WTC11 (cell line): ENCODE data around the gene NLRP6. TPM values are rescaled to one million over a fixed set of nuclear protein-coding genes. Genes with fewer than 3 reads are reported as not detected.

Experiments
- ATAC-seq: fragments of 200-7000 bp; cut with Tn5 transposase; 2 replicates; pipeline ENCODE4 v1.10.0; 2021; ENCODE audit warnings: mild to moderate bottlenecking, moderate library complexity
- CTCF ChIA-PET: fragments of 300-600 bp; sonication (Branson Sonifier 250); formaldehyde crosslinking; loops from one replicate; lab custom pipeline; 2021; ENCODE audit warnings: antibody characterized with exemption; lab: Charles Lee
- POLR2A ChIA-PET: fragments of 350-600 bp; sonication (Branson Sonifier 250); formaldehyde crosslinking; loops from one replicate; lab custom pipeline; 2021; ENCODE audit warnings: antibody characterized with exemption; lab: Charles Lee
- DNase-seq: peaks from one replicate; pipeline ENCODE4 v3.0.0; 2021; ENCODE audit warnings: low spot score
- H3K27ac Mint-ChIP-seq: 2 replicates; pipeline ENCODE4 v1.8.0; 2021; ENCODE audit warnings: mixed read lengths
- H3K27me3 Mint-ChIP-seq: 2 replicates; pipeline ENCODE4 v1.8.0; 2021; ENCODE audit warnings: low read depth, mild to moderate bottlenecking, moderate library complexity, mixed read lengths
- H3K36me3 Mint-ChIP-seq: 2 replicates; pipeline ENCODE4 v1.8.0; 2021; ENCODE audit warnings: mixed read lengths
- H3K4me1 Mint-ChIP-seq: 2 replicates; pipeline ENCODE4 v1.8.0; 2022; ENCODE audit warnings: mixed read lengths
- H3K4me3 Mint-ChIP-seq: 2 replicates; pipeline ENCODE4 v1.8.0; 2021; ENCODE audit warnings: mild to moderate bottlenecking, moderate library complexity, mixed read lengths
- H3K9me3 Mint-ChIP-seq: 2 replicates; pipeline ENCODE4 v1.8.0; 2021; ENCODE audit warnings: mixed read lengths
- ATF2 ChIP-seq: sonication (generic); formaldehyde crosslinking; IDR thresholded peaks from 2 replicates; pipeline ENCODE4 v1.8.1; 2022; ENCODE audit warnings: low read depth, missing genetic modification reagents, borderline replicate concordance
- ATF3 ChIP-seq: sonication (generic); formaldehyde crosslinking; conservative IDR thresholded peaks from 2 replicates; pipeline ENCODE4 v1.8.1; 2022; ENCODE audit warnings: mild to moderate bottlenecking, missing genetic modification reagents
- CDX4 ChIP-seq: fragments of 250-450 bp; sonication (Bioruptor Pico); IDR thresholded peaks from 2 replicates; pipeline ENCODE4 v1.9.0; 2021; ENCODE audit warnings: moderate library complexity, mild to moderate bottlenecking, inconsistent platforms, borderline replicate concordance
- ELF4 ChIP-seq: sonication (generic); formaldehyde crosslinking; IDR thresholded peaks from 2 replicates; pipeline ENCODE4 v1.8.1; 2022; ENCODE audit warnings: low read depth, mild to moderate bottlenecking, moderate library complexity, missing genetic modification reagents
- FOXK1 ChIP-seq: sonication (generic); formaldehyde crosslinking; IDR thresholded peaks from 2 replicates; pipeline ENCODE4 v1.8.0; 2022; ENCODE audit warnings: mild to moderate bottlenecking, moderate library complexity, missing genetic modification reagents
- GABPB1 ChIP-seq: sonication (generic); formaldehyde crosslinking; IDR thresholded peaks from 2 replicates; pipeline ENCODE4 v1.8.1; 2023; ENCODE audit warnings: mild to moderate bottlenecking, missing genetic modification reagents
- GRHL2 ChIP-seq: fragments of 250-450 bp; sonication (Bioruptor Pico); IDR thresholded peaks from 2 replicates; pipeline ENCODE4 v1.8.0; 2022; ENCODE audit warnings: mild to moderate bottlenecking, moderate library complexity; ENCODE audit not compliant: insufficient replicate concordance, severe bottlenecking
- IRF2 ChIP-seq: sonication (generic); formaldehyde crosslinking; IDR thresholded peaks from 2 replicates; pipeline ENCODE4 v1.8.0; 2022; ENCODE audit warnings: low read depth, missing genetic modification reagents, borderline replicate concordance
- MAX ChIP-seq: sonication (generic); formaldehyde crosslinking; IDR thresholded peaks from 2 replicates; pipeline ENCODE4 v1.8.0; 2022; ENCODE audit warnings: mild to moderate bottlenecking, missing genetic modification reagents
- MXD4 ChIP-seq: fragments of 250-450 bp; sonication (Bioruptor Pico); IDR thresholded peaks from 2 replicates; pipeline ENCODE4 v1.8.0; 2021; ENCODE audit warnings: mild to moderate bottlenecking, moderate library complexity, borderline replicate concordance
- NR2C2 ChIP-seq: sonication (generic); formaldehyde crosslinking; IDR thresholded peaks from 2 replicates; pipeline ENCODE4 v1.8.0; 2022; ENCODE audit warnings: mild to moderate bottlenecking, missing genetic modification reagents
- OVOL2 ChIP-seq: fragments of 250-450 bp; sonication (Bioruptor Pico); IDR thresholded peaks from 2 replicates; pipeline ENCODE4 v1.9.0; 2021; ENCODE audit warnings: mild to moderate bottlenecking, borderline replicate concordance
- PRRX2 ChIP-seq: fragments of 250-450 bp; sonication (Bioruptor Pico); IDR thresholded peaks from 2 replicates; pipeline ENCODE4 v1.8.0; 2021; ENCODE audit warnings: mild to moderate bottlenecking
- RORB ChIP-seq: fragments of 250-450 bp; sonication (Bioruptor Pico); IDR thresholded peaks from 2 replicates; pipeline ENCODE4 v1.9.0; 2021; ENCODE audit warnings: mild to moderate bottlenecking
- SMAD4 ChIP-seq: sonication (generic); formaldehyde crosslinking; IDR thresholded peaks from 2 replicates; pipeline ENCODE4 v1.8.0; 2022; ENCODE audit warnings: mild to moderate bottlenecking, missing genetic modification reagents
- SP1 ChIP-seq: sonication (generic); formaldehyde crosslinking; conservative IDR thresholded peaks from 2 replicates; pipeline ENCODE4 v1.8.1; 2022; ENCODE audit warnings: missing genetic modification reagents
- TCF7 ChIP-seq: sonication (generic); formaldehyde crosslinking; IDR thresholded peaks from 2 replicates; pipeline ENCODE4 v1.8.0; 2022; ENCODE audit warnings: mild to moderate bottlenecking, low read depth, missing genetic modification reagents, moderate library complexity
- TEAD1 ChIP-seq: sonication (generic); formaldehyde crosslinking; IDR thresholded peaks from 2 replicates; pipeline ENCODE4 v1.8.0; 2022; ENCODE audit warnings: mild to moderate bottlenecking, missing genetic modification reagents
- TP53 ChIP-seq: sonication (generic); formaldehyde crosslinking; IDR thresholded peaks from 2 replicates; pipeline ENCODE4 v1.8.1; 2023; ENCODE audit warnings: mild to moderate bottlenecking, missing genetic modification reagents
- USF1 ChIP-seq: sonication (generic); formaldehyde crosslinking; IDR thresholded peaks from 2 replicates; pipeline ENCODE4 v1.8.0; 2022; ENCODE audit warnings: mild to moderate bottlenecking, missing genetic modification reagents
- USF2 ChIP-seq: sonication (generic); formaldehyde crosslinking; IDR thresholded peaks from 2 replicates; pipeline ENCODE4 v1.8.1; 2023; ENCODE audit warnings: mild to moderate bottlenecking, missing genetic modification reagents, moderate library complexity
- ZBTB21 ChIP-seq: sonication (generic); formaldehyde crosslinking; IDR thresholded peaks from 2 replicates; pipeline ENCODE4 v1.8.1; 2023; ENCODE audit warnings: mild to moderate bottlenecking, missing genetic modification reagents, borderline replicate concordance
- ZNF232 ChIP-seq: sonication (generic); formaldehyde crosslinking; IDR thresholded peaks from 2 replicates; pipeline ENCODE4 v1.8.0; 2022; ENCODE audit warnings: mild to moderate bottlenecking, missing genetic modification reagents
- ZNF263 ChIP-seq: sonication (generic); formaldehyde crosslinking; IDR thresholded peaks from 2 replicates; pipeline ENCODE4 v1.8.1; 2022; ENCODE audit warnings: low read depth, mild to moderate bottlenecking, moderate library complexity, missing genetic modification reagents
- ZNF423 ChIP-seq: fragments of 250-450 bp; sonication (Bioruptor Pico); IDR thresholded peaks from 2 replicates; pipeline ENCODE4 v2.1.2; 2022; ENCODE audit warnings: mild to moderate bottlenecking, moderate library complexity
- ZNF671 ChIP-seq: fragments of 250-450 bp; sonication (Bioruptor Pico); IDR thresholded peaks from 2 replicates; pipeline ENCODE4 v1.8.0; 2021; ENCODE audit warnings: mild to moderate bottlenecking
- total RNA-seq: library from RNA; stranded (reverse); gene quantifications from 3 replicates; pipeline ENCODE4 v1.2.3, GENCODE V29; 2021
- TF ChIP-seq, protein P1 (sequence below): sonication (generic); formaldehyde crosslinking; IDR thresholded peaks from 2 replicates; pipeline ENCODE4 v1.8.1; 2023; ENCODE audit warnings: mild to moderate bottlenecking, missing genetic modification reagents
- TF ChIP-seq, protein P2 (sequence below): sonication (generic); formaldehyde crosslinking; IDR thresholded peaks from 2 replicates; pipeline ENCODE4 v1.8.1; 2022; ENCODE audit warnings: mild to moderate bottlenecking, missing genetic modification reagents, moderate library complexity, borderline replicate concordance

NLRP6 gene
- total RNA-seq, 1 experiment from 2014 or later, result 0.09 TPM

GRCh38 chr11:329886-330253 lies 51.7 kb downstream of the NLRP6 start:
- peaks cover 51% of the 10 kb centered on the region for H3K4me1 Mint-ChIP-seq
- ChIA-PET POLR2A (interaction anchor here (1.0 to 1.2 kb wide), 2 partner anchors 10 to 26 kb away, joined by 3 to 4 read pairs; no protein-coding TSS in a partner anchor), CTCF (interaction anchor here (1.2 to 2.1 kb wide), 4 partner anchors 10 to 79 kb away, joined by 3 to 10 read pairs (median 4); no protein-coding TSS in a partner anchor)
- peaks cover 10% of the 10 kb centered on the region for H3K27me3 Mint-ChIP-seq
- H3K36me3 Mint-ChIP-seq, result peaks cover 30% of the 10 kb centered on the region
- ATAC-seq (no peak), DNase-seq (no peak)
- TF ChIP-seq NR2C2 (CRISPR knock-in tag) (no peak), ZBTB21 (no peak), SMAD4 (CRISPR knock-in tag) (no peak), PRRX2 (no peak), IRF2 (no peak), RORB (CRISPR knock-in tag) (no peak), MAX (CRISPR knock-in tag) (no peak), USF2 (no peak), ATF3 (CRISPR knock-in tag) (no peak), TCF7 (CRISPR knock-in tag) (no peak), TEAD1 (no peak), MXD4 (CRISPR knock-in tag) (no peak), ZNF232 (no peak), ZNF263 (CRISPR knock-in tag) (no peak), OVOL2 (CRISPR knock-in tag) (no peak)
- TF ChIP-seq, protein P1, sequence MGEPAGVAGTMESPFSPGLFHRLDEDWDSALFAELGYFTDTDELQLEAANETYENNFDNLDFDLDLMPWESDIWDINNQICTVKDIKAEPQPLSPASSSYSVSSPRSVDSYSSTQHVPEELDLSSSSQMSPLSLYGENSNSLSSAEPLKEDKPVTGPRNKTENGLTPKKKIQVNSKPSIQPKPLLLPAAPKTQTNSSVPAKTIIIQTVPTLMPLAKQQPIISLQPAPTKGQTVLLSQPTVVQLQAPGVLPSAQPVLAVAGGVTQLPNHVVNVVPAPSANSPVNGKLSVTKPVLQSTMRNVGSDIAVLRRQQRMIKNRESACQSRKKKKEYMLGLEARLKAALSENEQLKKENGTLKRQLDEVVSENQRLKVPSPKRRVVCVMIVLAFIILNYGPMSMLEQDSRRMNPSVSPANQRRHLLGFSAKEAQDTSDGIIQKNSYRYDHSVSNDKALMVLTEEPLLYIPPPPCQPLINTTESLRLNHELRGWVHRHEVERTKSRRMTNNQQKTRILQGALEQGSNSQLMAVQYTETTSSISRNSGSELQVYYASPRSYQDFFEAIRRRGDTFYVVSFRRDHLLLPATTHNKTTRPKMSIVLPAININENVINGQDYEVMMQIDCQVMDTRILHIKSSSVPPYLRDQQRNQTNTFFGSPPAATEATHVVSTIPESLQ (CRISPR knock-in tag), result no peak
- H3K27ac Mint-ChIP-seq, result peak overlapping the region; percentile 70; the same call in 1 of the 2 replicates
- H3K4me3 Mint-ChIP-seq, result no peak overlapping the region
- peaks cover 30% of the 10 kb centered on the region for H3K9me3 Mint-ChIP-seq

DNA sequence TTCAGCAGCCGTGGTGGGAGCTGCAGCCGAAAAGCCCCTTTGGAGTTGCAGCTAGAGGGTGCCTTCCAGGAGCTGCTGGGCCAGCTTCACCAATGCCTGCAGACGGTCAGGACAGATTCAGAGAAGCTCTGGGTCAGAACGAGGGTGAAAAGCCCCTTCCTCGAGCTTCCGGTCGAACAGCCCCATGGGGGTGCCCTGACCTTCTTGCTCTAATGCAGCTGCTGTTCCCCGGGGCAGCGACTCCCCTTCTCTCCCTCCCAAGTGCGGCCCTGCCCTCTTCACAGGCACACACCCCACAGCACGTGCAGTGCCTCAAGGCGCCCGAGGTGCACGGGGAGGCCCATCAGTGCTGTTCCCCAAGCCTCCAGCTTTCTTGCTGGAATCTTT lies 52.1 kb downstream of the NLRP6 start:
- peaks cover 10% of the 10 kb centered on the region for H3K27me3 Mint-ChIP-seq
- H3K36me3 Mint-ChIP-seq, result peaks cover 30% of the 10 kb centered on the region
- ChIA-PET POLR2A (interaction anchor here (1.0 to 1.4 kb wide), 3 partner anchors 10 to 25 kb away, joined by 3 to 4 read pairs (median 3); partner anchors contain the start of gene IFITM3), CTCF (interaction anchor here (2.1 kb wide), 1 partner anchor 25 kb away, joined by 10 read pairs; no protein-coding TSS in a partner anchor)
- DNase-seq (no peak), ATAC-seq (no peak)
- peaks cover 53% of the 10 kb centered on the region for H3K4me1 Mint-ChIP-seq
- peaks cover 30% of the 10 kb centered on the region for H3K9me3 Mint-ChIP-seq
- no peak overlapping the region for H3K4me3 Mint-ChIP-seq
- TF ChIP-seq USF1 (CRISPR knock-in tag) (no peak), TP53 (no peak), GABPB1 (no peak), FOXK1 (CRISPR knock-in tag) (no peak), CDX4 (CRISPR knock-in tag) (no peak), IRF2 (no peak), ATF2 (no peak), ZNF423 (CRISPR knock-in tag) (no peak), ZNF671 (no peak), RORB (CRISPR knock-in tag) (no peak), SP1 (CRISPR knock-in tag) (no peak), ELF4 (CRISPR knock-in tag) (no peak), GRHL2 (CRISPR knock-in tag) (no peak), USF2 (no peak)
- TF ChIP-seq, protein P2, sequence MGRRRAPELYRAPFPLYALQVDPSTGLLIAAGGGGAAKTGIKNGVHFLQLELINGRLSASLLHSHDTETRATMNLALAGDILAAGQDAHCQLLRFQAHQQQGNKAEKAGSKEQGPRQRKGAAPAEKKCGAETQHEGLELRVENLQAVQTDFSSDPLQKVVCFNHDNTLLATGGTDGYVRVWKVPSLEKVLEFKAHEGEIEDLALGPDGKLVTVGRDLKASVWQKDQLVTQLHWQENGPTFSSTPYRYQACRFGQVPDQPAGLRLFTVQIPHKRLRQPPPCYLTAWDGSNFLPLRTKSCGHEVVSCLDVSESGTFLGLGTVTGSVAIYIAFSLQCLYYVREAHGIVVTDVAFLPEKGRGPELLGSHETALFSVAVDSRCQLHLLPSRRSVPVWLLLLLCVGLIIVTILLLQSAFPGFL (CRISPR knock-in tag), result no peak
- TF ChIP-seq, all 79 proteins: peak for 0
- H3K27ac Mint-ChIP-seq, result peak overlapping the region; percentile 26; the same call in 1 of the 2 replicates
